Stimulated activated naive CD4-positive, alpha-beta T cell (primary cell): Measurements from ENCODE around the gene NKIRAS2.
A peak's percentile ranks its signal among the peaks of the same experiment; 100 is the strongest.

Source experiments
- DNase-seq, 6 experiments: peaks; one replicate each; lab custom pipeline; 2025; lab: John Stamatoyannopoulos, UW

The NKIRAS2 gene

DNA sequence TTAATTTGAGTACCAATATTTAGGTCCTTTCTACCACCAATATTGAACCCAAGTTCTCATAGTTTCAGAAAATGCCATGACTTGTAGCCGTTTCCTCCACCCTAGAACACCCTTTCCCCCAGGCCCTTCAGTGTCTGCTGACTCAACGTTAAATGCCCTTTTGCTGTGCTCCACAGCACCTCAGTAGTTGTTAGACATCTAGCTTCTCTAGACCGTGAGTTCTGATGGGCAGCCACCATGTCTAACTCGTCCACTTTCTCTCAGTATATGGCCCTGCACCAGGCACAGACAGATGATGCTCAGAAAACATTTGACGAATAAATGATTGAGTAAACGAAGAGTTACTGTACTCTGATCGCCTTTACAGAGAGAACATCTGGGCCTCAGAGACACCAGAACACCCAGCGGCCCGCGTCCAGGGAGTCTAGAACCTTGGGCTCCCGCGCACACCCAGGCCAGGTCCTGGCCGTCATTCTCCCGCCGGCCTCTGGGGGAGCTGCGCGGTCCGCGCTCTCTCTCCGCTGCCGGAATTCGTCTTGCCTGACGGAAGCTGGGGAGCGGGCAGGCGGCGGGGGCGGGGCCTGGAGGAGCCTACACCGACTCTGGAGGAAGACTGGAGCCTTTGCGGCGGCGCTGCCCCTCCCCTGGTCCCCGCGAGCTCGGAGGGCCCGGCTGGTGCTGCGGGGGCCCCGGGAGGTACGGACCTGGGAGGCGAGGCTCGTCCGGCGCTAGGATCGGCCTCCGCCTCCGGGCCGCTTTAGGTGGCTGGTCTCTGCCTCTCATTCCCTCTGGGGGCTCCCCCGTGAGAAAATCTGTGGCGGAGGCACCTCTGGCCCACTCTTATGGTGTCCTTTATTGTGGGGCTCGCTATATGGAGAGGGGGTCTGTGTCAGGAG is at the start of gene NKIRAS2:
Gene NKIRAS2, plus strand, starts transcription at position 582 of the 896 bp plus-strand sequence. CDS start 1,488 bp downstream, outside the sequence.
- peak; percentile 83 to 93 (median 86) for DNase-seq

DNA sequence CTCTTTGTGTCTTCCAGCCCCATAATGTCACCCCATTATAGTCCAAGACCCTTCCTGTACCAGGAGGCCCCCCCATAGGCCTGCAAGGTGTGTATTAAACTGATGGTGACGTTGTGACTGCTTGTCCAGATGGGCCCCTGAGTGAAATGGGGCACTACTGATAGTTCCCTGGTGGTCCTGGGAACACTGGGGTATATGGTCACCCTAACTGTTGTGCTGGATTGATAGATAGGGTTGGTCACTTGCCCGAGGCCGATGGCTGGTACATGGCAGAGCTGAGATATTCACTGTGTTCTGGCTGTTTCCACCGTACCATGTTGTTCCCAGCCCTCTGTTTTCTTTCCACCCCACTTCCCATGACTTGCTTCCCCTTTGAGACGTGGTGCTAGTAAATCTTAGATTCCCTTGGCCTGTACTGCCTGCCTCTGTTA is 49.0 kb upstream of the NKIRAS2 start:
- DNase-seq: no peak

DNA sequence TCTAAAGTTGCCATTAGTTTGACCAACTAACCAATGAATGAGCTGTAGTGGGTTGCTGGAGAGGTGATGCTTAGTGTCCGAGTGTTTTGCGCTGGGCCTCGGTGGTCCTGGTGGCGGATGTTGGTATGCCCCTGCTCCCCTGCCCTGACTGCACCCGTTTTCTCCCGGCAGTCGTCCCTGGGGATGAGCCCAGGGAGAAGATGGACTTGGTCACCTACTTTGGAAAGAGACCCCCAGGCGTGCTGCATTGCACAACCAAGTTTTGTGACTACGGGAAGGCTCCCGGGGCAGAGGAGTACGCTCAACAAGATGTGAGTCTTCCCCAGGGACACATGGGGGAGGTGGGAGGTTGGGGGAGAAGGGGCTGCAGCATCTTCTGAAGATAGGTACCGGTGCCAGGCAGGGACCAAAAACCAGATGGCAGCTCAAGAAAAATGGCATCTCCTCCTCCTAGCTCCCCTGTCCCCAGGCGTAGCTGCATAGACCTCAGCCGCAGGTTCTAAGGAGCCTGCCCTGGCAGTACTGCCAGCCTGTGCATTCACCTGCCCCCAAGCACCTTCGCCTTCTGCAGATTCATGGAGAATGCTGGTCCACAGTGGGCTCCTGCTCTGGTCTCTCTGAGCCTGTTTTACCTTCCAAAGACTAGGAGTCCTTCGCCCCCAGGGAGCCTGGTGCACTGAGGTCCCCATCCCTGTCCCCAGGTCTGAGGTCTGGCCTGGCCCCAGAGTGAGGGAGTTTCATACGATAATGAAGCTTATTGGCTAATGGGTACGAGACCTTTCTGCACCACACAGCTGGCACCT is 48.0 kb upstream of the NKIRAS2 start:
- no peak for DNase-seq

DNA sequence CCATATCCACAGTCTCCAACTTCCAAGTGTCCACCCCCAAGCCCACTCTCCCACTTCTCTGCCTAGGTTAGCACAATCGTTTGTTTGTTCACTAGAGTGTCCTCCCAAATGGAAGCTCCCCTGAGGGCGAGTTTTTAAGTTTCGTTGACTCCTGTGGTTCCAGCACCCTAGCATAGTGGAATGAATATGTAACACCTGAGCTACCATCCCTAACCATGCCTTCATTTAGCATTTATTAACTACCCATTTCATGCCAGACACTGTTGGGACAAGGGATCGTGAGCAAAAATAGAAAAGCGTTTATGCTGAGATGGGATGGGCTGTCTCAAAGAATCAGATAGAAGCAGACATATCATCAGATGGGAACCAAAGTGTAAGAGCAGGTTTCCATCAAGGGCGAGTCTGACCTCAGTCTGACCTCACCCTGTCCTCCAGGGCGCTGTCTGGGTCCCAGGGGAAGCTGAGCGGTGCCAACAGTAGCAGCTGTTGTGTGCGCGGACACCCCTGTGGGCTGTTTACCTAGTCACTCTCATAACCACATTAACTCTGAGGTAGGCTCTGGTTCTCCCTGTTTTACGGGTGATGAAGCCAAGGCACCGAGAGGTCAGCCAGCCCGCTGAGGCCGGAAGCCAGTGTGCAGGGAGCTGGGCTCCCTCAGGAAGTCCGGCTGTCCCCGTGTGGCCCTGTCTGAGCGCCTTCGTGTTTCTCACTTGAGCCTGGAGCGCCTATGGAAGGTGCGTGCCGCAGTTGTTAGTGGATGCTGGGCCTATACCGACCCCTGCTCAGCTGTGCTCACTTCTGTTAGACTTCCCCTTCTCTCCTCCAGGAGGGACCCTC is 47.1 kb upstream of the NKIRAS2 start:
- no peak for DNase-seq

DNA sequence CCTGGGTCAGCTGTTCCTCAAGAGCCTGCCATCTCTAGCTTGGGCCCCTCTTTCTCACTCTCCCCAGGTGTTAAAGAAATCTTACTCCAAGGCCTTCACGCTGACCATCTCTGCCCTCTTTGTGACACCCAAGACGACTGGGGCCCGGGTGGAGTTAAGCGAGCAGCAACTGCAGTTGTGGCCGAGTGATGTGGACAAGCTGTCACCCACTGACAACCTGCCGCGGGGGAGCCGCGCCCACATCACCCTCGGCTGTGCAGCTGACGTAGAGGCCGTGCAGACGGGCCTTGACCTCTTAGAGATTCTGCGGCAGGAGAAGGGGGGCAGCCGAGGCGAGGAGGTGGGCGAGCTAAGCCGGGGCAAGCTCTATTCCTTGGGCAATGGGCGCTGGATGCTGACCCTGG is 46.5 kb upstream of the NKIRAS2 start:
- no peak for DNase-seq

DNA sequence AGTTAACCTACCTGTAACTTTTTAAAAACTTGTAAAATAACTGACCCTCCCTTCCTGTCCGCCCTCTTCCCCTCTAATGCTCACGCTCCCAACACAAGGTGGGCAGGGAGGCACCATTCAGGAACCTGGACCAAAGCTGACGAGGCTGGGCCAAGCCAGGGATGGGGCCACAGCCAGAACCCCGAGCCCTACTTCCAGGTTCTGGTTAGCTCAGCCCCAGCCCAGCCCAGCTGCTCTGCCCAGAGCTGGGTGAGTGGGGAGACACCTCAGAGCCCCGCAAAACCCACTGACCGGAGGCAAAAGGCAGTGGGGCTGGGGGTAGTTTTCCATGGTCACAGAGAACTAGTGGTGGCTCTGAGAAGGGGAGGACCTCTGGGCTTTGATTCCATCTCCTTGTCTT is 45.9 kb upstream of the NKIRAS2 start:
- DNase-seq: no peak

DNA sequence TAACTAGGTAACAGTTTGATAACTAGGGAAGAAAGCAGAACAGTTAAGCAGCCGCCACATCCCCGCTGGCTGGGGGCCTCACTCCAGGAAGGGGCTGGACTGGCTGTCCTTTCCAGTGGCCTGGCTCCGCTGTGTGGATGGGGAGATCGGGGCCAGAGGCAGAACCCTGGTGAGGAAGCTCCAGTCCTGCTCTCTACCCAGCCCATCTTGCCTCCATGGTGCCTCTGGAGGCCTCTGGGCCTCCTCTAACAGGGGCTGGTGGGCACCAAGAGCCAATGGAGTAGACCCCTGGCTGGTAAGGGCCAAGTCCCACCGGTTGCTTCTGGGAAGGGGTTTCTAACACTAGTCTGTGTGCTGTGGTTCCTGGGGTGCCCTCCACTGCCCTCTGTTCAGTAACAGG is 45.2 kb upstream of the NKIRAS2 start:
- DNase-seq: no peak

DNA sequence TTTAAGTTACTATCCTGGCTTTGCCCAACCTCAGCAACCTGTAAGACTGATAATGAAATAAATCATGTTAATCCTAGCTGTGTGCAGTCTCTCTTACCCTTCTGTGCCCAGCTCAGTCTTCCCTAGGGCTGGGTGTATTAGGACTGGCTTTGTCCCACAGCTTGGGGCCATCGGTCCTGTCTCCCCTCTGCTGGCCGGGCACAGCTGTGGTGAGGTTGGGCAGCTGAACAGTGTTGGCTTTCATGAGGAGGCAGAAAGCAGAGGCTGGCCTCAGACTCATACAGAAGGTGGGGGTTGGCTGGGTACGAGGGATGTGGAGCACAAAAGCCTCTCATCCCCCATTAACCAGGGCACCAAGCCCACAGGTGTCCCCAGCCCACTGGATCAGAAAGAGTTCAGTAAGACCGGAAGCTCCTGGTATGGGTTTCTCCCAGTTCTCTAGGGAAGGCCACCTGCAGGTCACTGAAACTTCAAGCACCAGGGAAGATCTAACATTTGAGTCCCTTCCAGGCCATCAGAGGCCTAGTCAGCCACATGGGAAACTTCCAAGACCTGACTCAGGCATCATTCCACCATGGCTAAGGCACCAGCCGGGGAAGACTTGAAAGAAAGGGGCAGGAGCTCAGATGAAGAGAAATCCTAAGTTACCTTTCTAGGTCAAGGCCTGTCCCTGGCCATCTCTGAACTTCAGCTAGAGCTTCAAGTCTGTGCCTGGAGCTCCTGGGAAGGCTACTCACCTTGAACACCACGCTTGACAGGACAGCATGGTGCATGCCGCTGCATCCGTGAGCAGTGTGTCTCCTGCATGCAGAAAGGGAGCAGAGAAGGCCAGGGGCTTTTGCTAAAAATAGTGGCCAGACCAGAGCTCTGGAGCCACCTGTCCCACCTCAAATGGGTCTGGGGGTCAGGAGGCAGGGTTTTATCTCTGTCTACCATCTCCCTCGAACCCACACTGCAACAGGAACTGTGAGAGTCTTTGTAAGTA is 44.5 kb upstream of the NKIRAS2 start:
- DNase-seq: no peak

DNA sequence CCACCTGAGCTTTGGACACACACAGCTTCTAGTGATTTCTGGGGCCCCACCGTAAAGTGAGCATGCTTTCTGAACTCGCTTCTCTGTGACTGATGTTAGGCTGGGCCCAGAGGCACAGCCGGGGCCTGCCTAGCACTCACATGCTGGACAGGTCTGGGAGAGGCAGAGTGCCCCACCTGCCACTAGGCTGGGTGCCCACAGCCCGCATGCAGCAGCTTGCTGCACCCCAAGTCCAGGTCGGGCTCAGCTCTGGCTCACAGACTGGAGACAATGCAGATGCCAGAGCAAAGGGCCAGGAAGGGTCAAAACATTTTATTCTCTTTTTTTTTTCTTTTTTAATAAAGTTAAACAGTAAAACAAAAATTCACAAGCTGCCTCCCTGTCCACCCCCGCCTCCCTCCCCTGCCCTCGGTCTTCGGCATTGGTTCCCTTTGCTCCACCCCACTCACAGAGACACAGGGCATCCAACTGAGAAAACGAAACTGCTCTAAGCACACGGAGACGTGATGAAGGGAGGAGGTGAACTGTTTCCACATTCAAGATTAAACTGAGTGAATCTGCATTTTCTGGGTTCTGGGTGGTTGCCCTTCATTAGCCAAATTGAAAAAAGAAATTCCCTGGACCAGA is 43.6 kb upstream of the NKIRAS2 start:
- no peak for DNase-seq

DNA sequence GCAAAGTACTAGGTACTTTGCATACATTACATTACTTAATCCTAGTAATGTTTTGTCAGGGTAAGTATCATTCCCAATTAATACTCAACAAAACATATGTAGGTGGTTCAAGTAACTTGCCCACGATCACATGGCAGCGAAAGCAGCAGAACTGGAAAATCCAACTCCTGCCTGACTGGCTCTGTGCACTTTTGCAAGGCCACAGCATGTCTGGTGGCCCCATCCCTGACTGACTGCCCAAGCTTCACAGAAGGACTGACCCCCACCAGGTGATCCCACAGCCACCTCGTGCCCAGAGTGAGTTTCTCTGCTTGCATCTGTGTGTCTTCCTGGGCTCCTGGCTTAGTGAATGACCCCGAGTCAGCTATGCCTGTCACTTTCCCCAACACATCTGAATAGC is 41.9 kb upstream of the NKIRAS2 start:
- no peak for DNase-seq

DNA sequence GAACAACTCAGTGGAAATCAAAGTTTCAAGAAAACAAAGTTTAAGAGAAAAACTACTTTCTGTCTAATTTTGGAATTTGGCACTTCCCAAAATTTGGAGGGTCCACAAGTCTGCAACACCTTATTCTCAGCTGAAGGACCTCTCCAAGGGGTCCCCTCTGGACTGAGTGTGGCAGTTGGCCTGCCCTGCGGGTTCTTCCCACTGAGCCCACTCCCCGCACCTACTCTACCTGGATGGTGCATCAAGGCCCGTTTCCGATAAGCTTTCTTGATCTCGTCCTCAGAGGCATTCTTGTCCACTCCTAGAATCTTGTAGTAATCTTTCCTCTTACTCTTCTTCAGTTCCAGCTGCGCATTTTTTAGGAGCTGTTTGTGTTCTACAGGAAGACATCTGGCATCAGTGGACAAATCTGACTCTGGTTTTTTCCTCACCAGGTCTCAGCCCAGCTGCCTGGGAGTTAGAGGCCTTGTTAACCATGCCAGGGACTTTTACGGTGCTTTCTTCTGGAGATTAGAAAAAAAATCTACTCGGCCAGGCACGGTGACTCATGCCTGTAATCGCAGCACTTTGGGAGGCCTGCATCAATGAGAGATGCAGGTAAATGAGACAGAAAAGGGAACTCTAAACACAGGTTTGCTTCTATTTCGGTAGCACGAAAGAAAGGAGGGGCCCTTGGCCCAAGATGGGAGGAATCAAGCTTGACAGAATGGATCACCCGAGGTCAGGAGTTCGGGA is 37.7 kb upstream of the NKIRAS2 start:
- no peak for DNase-seq

DNA sequence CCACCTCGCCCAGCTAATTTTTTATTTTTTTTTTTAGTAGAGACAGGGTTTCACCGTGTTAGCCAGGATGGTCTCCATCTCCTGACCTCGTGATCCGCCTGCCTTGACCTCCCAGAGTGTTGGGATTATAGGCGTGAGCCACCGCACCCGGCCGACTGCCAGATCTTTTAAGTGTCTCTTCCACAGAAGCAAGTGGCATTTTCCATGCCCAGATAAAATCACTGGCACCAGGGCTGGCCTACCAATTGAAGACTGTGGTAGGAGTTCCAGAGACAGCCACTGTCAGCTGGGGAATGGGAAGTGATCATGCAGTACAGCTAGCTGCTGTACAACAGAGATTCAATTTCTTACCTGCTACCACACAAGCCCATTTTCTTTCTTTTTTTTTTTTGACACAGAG is 35.4 kb upstream of the NKIRAS2 start:
- no peak for DNase-seq

DNA sequence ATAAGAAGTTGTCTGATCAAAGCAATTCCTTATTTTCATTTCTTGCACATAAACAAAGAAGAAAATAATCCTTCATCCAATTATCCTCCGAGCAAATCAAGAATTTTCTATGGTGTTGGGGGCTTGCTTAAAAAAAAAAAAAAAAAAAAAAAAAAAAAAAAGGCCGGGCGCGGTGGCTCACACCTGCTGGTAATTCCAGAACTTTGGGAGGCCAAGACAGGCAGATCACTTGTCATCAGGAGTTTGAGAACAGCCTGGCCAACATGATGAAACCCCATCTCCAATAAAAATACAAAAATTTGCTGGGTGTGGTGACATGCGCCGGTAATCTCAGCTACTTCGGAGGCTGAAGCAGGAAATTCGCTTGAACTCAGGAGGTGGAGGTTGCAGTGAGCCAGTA is 34.0 kb upstream of the NKIRAS2 start:
- DNase-seq: no peak

DNA sequence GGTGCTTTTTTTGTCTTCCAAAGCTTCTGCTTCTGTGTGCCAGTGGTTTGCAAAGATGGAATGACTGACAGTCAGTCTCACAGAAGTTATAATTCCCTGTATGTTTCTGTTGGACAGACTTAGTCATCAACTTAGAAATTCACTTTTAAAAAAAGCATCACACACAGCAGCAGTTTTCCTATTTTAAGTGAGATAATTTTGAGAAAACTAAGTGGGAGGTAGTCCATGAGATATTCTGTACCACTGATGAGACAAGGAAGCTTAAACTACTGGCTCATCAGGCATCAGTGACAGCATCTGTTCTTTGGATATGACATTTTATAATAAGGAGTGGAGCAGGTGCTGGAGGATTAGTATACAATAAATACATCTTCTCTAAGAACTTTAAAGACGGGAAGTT is 33.3 kb upstream of the NKIRAS2 start:
- DNase-seq: no peak

DNA sequence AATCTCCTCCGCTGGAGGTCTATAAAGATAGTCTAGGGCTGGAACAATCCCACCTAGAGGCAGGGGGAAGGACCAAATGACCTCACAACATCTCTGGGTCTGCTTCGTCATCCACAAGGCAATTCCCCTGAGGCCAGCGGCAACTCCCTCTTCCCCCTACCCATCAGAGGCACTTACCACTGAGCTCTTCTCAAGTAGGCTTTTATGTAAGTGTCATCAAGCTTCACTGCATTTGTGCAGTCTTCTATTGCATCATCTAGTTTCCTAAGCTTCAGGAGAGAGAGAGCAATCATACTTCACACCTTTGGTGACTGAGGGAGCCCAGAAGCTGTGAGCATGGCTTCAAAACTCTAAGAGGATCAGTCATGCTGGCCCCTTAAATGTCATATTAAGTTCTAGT is 32.2 kb upstream of the NKIRAS2 start:
- no peak for DNase-seq

DNA sequence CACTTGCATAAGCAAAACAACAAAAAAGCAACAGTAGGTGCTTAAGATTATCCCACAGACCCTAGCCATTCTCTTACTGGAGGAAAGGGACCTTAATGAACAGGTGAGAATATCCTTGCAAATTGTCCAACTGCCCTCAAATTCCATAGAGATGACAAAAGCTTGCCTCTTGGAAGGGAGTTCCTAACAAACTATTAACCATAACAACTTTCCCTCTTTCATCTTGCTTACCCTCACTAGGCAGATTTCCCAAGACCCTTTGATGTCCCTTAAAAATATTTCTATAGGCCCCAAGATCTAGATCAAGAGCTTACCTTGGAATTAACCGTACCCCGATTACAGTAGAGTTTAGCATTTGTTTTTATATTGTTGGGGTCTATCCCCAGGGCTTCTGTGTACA is 31.5 kb upstream of the NKIRAS2 start:
- DNase-seq: no peak

DNA sequence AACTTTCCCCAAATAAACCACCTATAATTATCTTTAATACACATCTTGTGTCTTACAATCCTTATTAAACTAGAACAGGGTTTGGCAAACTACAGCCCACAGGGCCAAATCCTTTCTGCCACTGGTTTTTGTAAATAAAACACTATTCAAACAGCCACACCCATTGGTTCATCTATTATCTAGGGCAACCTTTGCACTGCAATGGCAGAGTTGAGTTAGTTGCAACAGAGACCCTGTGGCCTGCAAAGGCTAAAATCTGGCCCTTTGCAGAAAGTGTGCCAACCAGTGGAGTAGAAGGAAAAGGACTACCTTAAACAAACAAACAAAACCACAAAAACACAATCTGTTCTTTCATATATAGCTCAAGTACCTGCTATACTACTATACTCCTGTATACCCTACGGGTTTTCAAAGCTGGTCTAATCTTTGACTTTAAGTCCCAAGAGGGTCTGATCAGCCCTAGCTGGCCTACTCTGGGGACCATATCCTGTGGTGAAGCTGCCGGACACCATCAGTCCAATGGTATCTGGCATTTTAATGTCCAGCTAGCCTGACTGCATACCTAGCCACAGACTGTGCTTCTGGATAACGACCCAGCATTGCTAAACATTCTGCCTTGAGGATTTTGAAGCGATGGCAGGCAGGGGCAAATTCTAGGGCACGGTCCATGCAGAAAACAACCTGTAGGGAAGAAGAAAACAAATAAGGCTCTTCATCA is 30.0 kb upstream of the NKIRAS2 start:
- no peak for DNase-seq

DNA sequence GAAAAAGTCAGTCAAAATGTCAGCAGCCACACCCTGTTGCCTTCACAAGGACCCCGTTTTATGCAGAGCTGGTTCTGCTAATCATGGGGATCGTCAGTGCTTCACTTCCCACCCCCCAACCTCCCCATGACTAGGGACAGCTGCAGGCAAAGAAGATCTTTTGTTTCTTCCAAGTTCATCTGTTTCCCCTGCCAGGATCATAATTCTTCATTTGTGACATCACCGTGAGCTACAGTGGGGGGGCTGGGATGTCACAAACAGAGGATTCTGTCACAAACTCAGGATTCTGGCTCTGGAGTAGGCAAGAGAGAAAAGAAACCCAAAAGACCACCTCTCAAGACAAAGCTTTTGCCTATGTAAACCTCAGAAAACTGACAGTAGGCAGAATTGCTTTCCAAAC is 27.3 kb upstream of the NKIRAS2 start:
- DNase-seq: no peak

DNA sequence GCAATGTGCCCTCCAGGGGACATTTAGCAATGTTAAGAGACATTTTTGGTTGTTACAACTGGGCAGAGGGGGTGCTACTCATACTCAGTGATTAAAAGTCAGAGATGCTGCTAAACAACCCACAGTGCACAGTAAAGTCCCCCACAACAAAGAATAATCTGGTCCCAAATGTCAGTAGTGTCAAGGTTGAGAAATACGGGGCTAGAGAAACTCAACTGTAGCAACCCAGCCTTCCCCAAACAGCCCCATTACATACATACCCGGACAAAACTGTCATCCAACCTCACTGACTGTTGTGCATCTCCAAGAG is 23.1 kb upstream of the NKIRAS2 start:
- no peak for DNase-seq
